ENCODE results near the gene FPGT. TPM values are rescaled to one million over a fixed set of nuclear protein-coding genes. Genes with fewer than 3 reads are reported as not detected.
A peak's percentile ranks its signal among the peaks of the same experiment; 100 is the strongest.

Gene FPGT
- total RNA-seq, 1 experiment from 2014 or later = 19.1 TPM

- no peak for DNase-seq
- intact Hi-C loops (cut with micrococcal nuclease; ENCODE audit: unreplicated experiment) = no loop called here
- Mint-ChIP-seq H3K36me3 (ENCODE audit: insufficient read depth, unreplicated experiment) (no peaks in the 10 kb centered on the region), H3K27ac (ENCODE audit: unreplicated experiment) (no peak overlapping the region), H3K4me1 (ENCODE audit: low read depth, unreplicated experiment) (no peaks in the 10 kb centered on the region), H3K9me3 (ENCODE audit: low read depth, unreplicated experiment) (no peaks in the 10 kb centered on the region), H3K4me3 (ENCODE audit: low read depth, unreplicated experiment) (no peak overlapping the region), H3K27me3 (ENCODE audit: unreplicated experiment) (no peaks in the 10 kb centered on the region)
- no peak for TF ChIP-seq CTCF (IDR thresholded peaks at IDR 0.05; ENCODE audit: unreplicated experiment)
- CTCF ChIA-PET = no interaction called here
- BruUV-seq (replicated peaks) = no TSS peak
Observed at GRCh38 chr1:74180490-74180889, 17.6 kb upstream of the FPGT start.

GRCh38 chr1:74193908-74194307 lies 4.1 kb upstream of the FPGT start:
- Mint-ChIP-seq H3K36me3 (ENCODE audit: insufficient read depth, unreplicated experiment) (peaks cover 17% of the 10 kb centered on the region), H3K27me3 (ENCODE audit: unreplicated experiment) (no peaks in the 10 kb centered on the region), H3K4me3 (ENCODE audit: low read depth, unreplicated experiment) (no peak overlapping the region), H3K4me1 (ENCODE audit: low read depth, unreplicated experiment) (no peaks in the 10 kb centered on the region), H3K9me3 (ENCODE audit: low read depth, unreplicated experiment) (no peaks in the 10 kb centered on the region), H3K27ac (ENCODE audit: unreplicated experiment) (no peak overlapping the region)
- intact Hi-C loops (cut with micrococcal nuclease; ENCODE audit: unreplicated experiment) = loop anchor here (10.0 kb wide), 1 partner anchor 271 kb away; no protein-coding TSS in a partner anchor
- no peak for TF ChIP-seq CTCF (IDR thresholded peaks at IDR 0.05; ENCODE audit: unreplicated experiment)
- DNase-seq = no peak
- CTCF ChIA-PET = no interaction called here
- no TSS peak for BruUV-seq (replicated peaks)

GRCh38 chr1:74195339-74195738 lies 2.7 kb upstream of the FPGT start:
- no peaks in the 10 kb centered on the region for H3K27me3 Mint-ChIP-seq (ENCODE audit: unreplicated experiment)
- no peak for TF ChIP-seq CTCF (IDR thresholded peaks at IDR 0.05; ENCODE audit: unreplicated experiment)
- CTCF ChIA-PET = interaction anchor here (0.6 kb wide), 1 partner anchor 357 kb away, joined by 4 read pairs; no protein-coding TSS in a partner anchor
- H3K27ac Mint-ChIP-seq (ENCODE audit: unreplicated experiment) = no peak overlapping the region
- no peak for DNase-seq
- no TSS peak for BruUV-seq (replicated peaks)
- intact Hi-C loops (cut with micrococcal nuclease; ENCODE audit: unreplicated experiment) = loop anchor here (10.0 kb wide), 1 partner anchor 269 kb away; no protein-coding TSS in a partner anchor
- H3K4me1 Mint-ChIP-seq (ENCODE audit: low read depth, unreplicated experiment) = no peaks in the 10 kb centered on the region
- no peak overlapping the region for H3K4me3 Mint-ChIP-seq (ENCODE audit: low read depth, unreplicated experiment)
- peaks cover 18% of the 10 kb centered on the region for H3K36me3 Mint-ChIP-seq (ENCODE audit: insufficient read depth, unreplicated experiment)
- H3K9me3 Mint-ChIP-seq (ENCODE audit: low read depth, unreplicated experiment) = no peaks in the 10 kb centered on the region

GRCh38 chr1:74197255-74197654 lies 787 bp upstream of the FPGT start:
- peaks cover 18% of the 10 kb centered on the region for H3K36me3 Mint-ChIP-seq (ENCODE audit: insufficient read depth, unreplicated experiment)
- H3K4me3 Mint-ChIP-seq (ENCODE audit: low read depth, unreplicated experiment) = peak overlapping the region; percentile 92
- H3K9me3 Mint-ChIP-seq (ENCODE audit: low read depth, unreplicated experiment) = no peaks in the 10 kb centered on the region
- peak overlapping the region; percentile 88 for H3K27ac Mint-ChIP-seq (ENCODE audit: unreplicated experiment)
- DNase-seq = no peak
- intact Hi-C loops (cut with micrococcal nuclease; ENCODE audit: unreplicated experiment) = loop anchor here (10.0 kb wide), 1 partner anchor 268 kb away; no protein-coding TSS in a partner anchor
- BruUV-seq (replicated peaks) = no TSS peak
- no peaks in the 10 kb centered on the region for H3K4me1 Mint-ChIP-seq (ENCODE audit: low read depth, unreplicated experiment)
- CTCF ChIA-PET = no interaction called here
- TF ChIP-seq CTCF (IDR thresholded peaks at IDR 0.05; ENCODE audit: unreplicated experiment) = no peak
- H3K27me3 Mint-ChIP-seq (ENCODE audit: unreplicated experiment) = no peaks in the 10 kb centered on the region

All from Calu3 (cell line).